Measurements from ENCODE around the gene CGB3.

DNA sequence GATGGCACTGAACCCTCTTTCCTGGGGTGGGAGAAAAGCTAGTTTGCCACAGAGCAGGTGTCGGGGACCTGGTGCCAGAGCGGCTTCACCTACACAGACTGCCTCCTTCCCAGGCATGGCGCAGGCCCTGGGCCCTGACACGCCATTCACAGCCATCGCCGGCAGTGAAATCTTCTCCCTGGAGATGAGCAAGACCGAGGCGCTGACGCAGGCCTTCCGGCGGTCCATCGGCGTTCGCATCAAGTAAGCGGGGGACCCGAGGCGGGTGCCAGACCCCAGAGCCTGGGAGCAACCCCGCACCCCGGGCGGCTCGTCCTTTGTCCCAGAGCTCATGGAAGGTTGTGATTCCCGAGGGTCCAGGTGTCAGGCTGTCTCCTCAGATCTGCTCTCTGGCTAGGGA lies 17.2 kb downstream of the CGB3 start:
- TF ChIP-seq JUND (IDR thresholded peaks at IDR 0.05): no peak
- no peak for TF ChIP-seq CTCF (IDR thresholded peaks at IDR 0.05 in 2 of 3, conservative IDR thresholded peaks at IDR 0.05 in 1 of 3; ENCODE audit: borderline replicate concordance in 1 of 3, insufficient read depth in 1 of 3, low read depth in 2 of 3, low read length in 2 of 3)
- no peak for TF ChIP-seq REST (IDR thresholded peaks at IDR 0.05; ENCODE audit: low read depth)
- TF ChIP-seq CBX3 (IDR thresholded peaks at IDR 0.05; ENCODE audit: low read depth): no peak
- TF ChIP-seq POLR2A (IDR thresholded peaks at IDR 0.05; ENCODE audit: borderline replicate concordance, extremely low read depth, insufficient read depth, insufficient read length): no peak
- no peak for TF ChIP-seq CEBPB (IDR thresholded peaks at IDR 0.05; ENCODE audit: low read depth)
- no peak for TF ChIP-seq EZH2 (IDR thresholded peaks at IDR 0.05)
- TF ChIP-seq SRF (IDR thresholded peaks at IDR 0.05; ENCODE audit: low read depth): no peak
- no peak for TF ChIP-seq MAX (IDR thresholded peaks at IDR 0.05)
- TF ChIP-seq SIN3A (IDR thresholded peaks at IDR 0.05; ENCODE audit: low read depth): no peak

All from HCT116 (cell line).